Fibroblast of skin of abdomen (primary cell): Measurements from ENCODE around the gene KHK. TPM values are rescaled to one million over a fixed set of nuclear protein-coding genes. Genes with fewer than 3 reads are reported as not detected.

Experiments
- DNase-seq: peaks from one replicate; pipeline ENCODE4 v3.0.0-alpha.2; 2013
- polyA plus RNA-seq, 2 experiments: library from polyadenylated mRNA; unstranded; fragments of 120-200 nt; gene quantifications; one replicate each; pipeline ENCODE4 v1.2.1, GENCODE V29; 2013; ENCODE audit not compliant: insufficient read length in 2 of 2

Gene KHK
- 1.0 TPM for polyA plus RNA-seq (2013, experiment 1 of 2; ENCODE audit: insufficient read length)
- 0.98 TPM for polyA plus RNA-seq (2013, experiment 2 of 2; ENCODE audit: insufficient read length)

- peak; percentile 24 for DNase-seq
Measured at GRCh38 chr2:27086724-27087593, at the start of gene KHK. Gene KHK, plus strand, starts transcription at chr2:27086772. Its CDS starts 488 bp downstream, at chr2:27087260.

- DNase-seq, result no peak
Measured at GRCh38 chr2:27038012-27038411, 48.6 kb upstream of the KHK start.

- DNase-seq, result no peak
Measured at GRCh38 chr2:27038631-27039339, 47.8 kb upstream of the KHK start.

DNA sequence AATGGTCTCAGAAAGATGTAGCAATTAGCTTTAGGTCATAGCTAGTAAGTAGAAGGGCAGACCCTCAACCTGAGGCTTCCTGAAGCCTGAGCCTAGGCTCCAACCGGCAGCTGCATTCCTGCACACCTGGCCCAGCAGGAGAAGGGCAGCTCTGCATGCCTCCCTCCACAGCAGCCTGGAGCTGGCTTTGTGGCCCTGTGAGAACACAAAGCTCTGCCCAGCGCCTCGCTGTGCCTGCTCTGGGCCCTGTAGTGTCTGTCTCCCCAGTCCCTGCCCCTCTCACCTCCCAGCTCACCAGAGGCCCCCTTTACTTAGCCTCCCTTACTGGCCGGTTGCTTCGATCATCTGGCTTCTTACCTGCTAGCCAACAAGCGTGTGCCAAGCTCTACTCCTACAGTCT lies 47.1 kb upstream of the KHK start:
- DNase-seq, result no peak

DNA sequence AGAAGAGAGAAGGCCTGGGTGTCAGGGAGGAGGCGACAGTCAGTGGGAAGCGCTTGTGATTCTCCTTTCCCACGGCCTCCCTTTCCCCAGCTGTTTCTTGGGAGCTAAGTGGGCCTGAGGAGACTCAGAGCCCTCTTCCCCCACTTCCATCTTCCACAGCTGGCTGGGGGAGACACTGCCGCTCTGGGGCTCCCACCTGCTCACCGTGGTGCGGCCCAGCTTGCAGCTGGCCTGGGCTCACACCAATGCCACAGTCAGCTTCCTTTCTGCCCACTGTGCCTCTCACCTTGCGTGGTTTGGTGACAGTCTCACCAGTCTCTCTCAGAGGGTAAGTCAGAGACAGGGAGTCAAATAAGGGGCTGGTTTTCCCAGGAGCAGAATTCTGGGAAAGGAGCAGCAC lies 46.7 kb upstream of the KHK start:
- DNase-seq, result no peak

- no peak for DNase-seq
Measured at GRCh38 chr2:27040282-27040681, 46.3 kb upstream of the KHK start.

DNA sequence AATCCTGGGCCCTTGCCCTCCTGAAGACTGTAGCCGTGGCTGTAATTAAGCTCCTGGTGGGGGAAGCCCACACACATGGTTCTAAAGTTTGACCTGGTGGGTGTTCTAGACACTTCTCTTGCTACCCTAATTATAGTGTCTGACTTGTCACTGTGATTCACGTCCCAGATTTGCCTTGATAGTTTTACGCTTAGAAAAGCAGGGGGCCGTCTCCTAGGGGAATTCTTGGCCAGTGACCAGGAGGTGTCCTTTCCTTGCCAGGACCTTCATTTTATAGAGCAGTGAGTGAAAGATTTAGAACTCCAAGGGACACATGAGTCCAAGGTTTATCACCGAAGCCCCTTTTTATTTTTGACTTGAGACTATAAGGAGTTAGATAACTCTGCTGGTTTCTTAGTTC lies 44.8 kb upstream of the KHK start:
- peak; percentile 44 for DNase-seq

GRCh38 chr2:27042159-27042661 lies 44.4 kb upstream of the KHK start:
- no peak for DNase-seq

DNA sequence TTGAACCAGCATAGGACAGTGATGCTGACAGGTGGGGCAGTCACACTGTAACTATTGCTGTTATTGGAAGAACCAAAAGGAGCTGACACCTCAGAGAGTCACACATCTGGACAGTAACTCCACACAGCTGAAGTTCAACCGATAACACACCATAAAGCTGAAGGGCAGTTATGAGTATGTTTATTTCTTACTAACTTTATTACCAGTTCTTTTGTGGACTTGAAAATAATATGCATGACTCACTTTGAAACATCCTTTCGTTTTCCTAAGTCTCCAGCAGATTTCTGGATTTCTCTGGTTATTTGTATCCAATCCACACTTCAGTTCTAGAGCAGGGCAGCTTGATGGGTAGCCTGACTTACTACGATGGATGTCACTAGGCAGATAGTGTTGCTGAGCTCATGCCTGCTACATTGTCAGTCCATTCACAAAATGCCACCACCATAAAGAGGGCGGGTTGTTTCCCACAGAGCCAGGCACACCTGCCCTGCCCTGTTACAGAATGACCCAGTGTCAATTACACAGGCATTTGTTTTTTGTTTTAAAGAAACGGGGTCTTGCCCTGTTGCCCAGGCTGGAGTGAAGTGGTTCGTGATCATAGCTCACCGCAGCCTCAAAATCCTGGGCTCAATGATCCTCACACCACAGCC lies 43.5 kb upstream of the KHK start:
- no peak for DNase-seq

GRCh38 chr2:27049422-27050280 lies 36.9 kb upstream of the KHK start:
- no peak for DNase-seq

- peak; percentile 97 for DNase-seq
Measured at GRCh38 chr2:27050281-27050995, 36.1 kb upstream of the KHK start.

DNA sequence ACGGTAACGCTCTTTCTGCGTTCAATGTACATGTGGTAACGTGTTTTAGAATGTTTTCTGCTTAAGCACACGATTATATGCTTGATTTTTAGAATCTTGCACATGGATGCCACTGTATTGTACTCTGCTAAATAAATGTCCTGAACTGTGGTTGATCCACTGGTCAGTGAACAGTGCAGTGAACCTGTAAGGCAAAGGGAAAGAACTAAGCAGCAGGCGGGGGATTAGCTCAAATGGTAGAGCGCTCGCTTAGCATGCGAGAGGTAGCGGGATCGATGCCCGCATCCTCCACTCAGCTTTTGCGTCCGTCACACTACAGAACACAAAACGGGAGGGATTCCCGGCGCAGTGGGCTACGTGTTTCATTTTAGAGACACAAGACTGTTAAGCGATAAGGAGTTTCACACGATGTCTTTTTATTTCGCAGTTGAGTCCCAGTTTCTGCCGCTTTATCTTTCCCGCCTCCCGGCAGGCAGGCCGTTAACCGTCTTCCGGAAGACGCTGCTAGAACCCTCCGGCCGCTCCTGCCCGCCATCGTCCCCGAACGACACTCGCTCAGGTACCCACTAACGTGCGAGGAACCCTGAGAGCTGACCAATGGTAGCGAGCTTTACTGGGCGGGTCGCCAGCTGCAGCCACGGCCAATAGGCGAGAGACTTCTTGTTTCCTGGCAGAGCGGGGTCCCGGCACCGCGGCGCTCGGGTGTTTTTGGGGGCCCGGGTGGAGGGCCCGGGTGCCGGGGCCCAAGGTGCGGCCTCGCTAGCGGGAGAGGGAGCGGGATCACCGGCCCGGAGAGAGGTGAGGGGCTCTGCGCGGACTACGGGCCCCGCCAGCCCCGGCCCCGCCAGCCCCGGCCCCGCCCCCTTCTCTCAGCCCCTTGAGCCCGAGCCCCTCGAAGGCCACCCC lies 35.3 kb upstream of the KHK start, which contains the start of gene AGBL5:
Gene AGBL5 (plus strand): TSS at position 673 of the 906 bp plus-strand sequence. CDS start 1,291 bp downstream, outside the sequence.
- DNase-seq, result peak; percentile 92

GRCh38 chr2:27051902-27052645 lies 34.5 kb upstream of the KHK start:
- no peak for DNase-seq

DNA sequence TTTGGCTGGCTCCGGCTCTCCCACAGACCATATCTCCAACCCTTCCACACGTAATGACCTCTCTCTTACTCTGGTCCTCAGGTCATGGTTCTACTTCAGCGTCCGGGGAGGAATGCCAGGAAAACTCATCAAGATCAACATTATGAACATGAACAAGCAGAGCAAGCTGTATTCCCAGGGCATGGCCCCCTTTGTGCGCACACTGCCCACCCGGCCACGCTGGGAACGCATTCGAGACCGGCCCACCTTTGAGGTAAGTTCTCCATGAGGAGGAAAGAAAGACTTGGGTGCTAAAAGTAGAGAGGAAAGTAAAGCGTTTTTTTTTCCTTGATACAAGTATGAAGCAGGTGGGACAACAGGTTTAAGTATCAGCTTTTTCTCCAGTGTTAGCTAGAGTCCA lies 33.3 kb upstream of the KHK start:
- no peak for DNase-seq

- DNase-seq, result no peak
Measured at GRCh38 chr2:27053776-27054175, 32.8 kb upstream of the KHK start.

DNA sequence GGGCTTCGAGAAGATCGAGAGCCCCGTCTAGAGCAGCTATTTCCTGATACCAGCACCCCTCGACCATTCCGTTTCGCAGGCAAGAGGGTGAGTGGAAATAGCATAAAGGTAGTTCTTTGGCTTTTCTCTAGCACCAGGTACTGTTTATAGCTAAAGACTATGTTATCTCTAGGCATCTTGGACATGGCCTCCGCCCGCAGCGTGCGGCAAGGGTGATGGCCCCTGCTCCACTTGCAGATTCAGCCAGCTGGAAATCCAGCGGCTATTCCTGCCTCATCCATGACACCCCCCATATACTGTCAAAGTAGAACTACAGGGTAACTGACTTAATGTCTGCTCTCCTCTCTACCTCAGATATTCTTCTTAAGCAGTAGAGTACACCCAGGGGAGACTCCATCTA lies 31.9 kb upstream of the KHK start:
- no peak for DNase-seq

GRCh38 chr2:27057184-27057583 lies 29.4 kb upstream of the KHK start:
- no peak for DNase-seq

- no peak for DNase-seq
Measured at GRCh38 chr2:27058210-27058609, 28.4 kb upstream of the KHK start.

DNA sequence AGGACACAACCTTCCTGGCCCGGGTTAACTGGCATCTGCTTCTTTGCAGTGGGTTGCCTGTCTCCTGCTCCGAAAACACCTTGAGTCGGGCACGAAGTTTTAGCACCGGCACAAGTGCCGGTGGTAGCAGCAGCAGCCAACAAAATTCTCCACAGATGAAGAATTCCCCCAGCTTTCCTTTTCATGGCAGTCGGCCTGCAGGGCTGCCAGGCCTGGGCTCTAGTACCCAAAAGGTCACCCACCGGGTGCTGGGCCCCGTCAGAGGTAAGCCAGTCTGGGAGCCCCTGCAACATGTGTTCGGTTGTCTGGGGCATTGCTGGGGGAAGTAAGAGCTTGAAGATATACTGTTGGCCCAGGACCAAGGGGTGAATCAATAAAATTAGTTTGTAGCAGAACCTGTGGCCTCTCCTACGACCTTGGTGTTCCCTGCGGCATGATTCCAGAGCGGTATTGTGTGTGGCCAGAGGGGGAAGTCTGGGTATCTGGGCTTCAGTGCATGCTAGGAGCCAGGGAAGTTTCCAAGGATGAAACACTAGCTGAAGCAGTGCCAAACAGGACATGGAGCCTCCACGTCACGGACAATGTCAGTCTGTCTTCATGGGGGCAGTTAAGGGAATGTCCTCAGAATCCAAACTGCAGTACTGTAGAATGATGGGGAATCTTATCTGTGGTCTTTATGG lies 27.3 kb upstream of the KHK start:
- no peak for DNase-seq
